Measurements from ENCODE around the gene FAM3B.

Gene FAM3B

GRCh38 chr21:41319273-41319672, 2.7 kb downstream of the FAM3B start:
- Histone ChIP-seq H3K4me1 (ENCODE audit: control insufficient read depth, insufficient read depth, low read length) (no peaks in the 10 kb centered on the region), H3K4me3 (ENCODE audit: low read depth, low read length) (no peak overlapping the region), H3K36me3 (ENCODE audit: control insufficient read depth in 2 of 2, insufficient read depth in 1 of 2, low read length in 2 of 2) (no peaks in the 10 kb centered on the region), H3K27ac (ENCODE audit: extremely low read depth, low read depth, low read length) (no peak overlapping the region), H3K9me3 (ENCODE audit: control insufficient read depth, insufficient read depth, low read depth, low read length) (no peaks in the 10 kb centered on the region)
- ChIA-PET POLR2A (interaction anchor here (0.6 kb wide), 1 partner anchor 9 kb away, joined by 3 read pairs; no protein-coding TSS in a partner anchor), CTCF (interaction anchor here (0.6 kb wide), 1 partner anchor 211 kb away, joined by 3 read pairs; no protein-coding TSS in a partner anchor)
- TF ChIP-seq ZNF473 (tag by site-specific recombination; IDR thresholded peaks at IDR 0.05) (no peak), ZNF404 (tag by site-specific recombination; IDR thresholded peaks at IDR 0.05) (no peak), ZNF707 (tag by site-specific recombination; IDR thresholded peaks at IDR 0.05) (no peak), PRDM1 (tag by site-specific recombination; IDR thresholded peaks at IDR 0.05) (no peak), ZNF426 (tag by site-specific recombination; IDR thresholded peaks at IDR 0.05) (no peak), ZNF510 (tag by site-specific recombination; IDR thresholded peaks at IDR 0.05; ENCODE audit: insufficient replicate concordance) (no peak), ZNF280C (tag by site-specific recombination; IDR thresholded peaks at IDR 0.05) (no peak), ZSCAN4 (tag by site-specific recombination; IDR thresholded peaks at IDR 0.05) (no peak), REPIN1 (tag by site-specific recombination; IDR thresholded peaks at IDR 0.05; ENCODE audit: low read depth) (no peak), ZNF843 (tag by site-specific recombination; IDR thresholded peaks at IDR 0.05) (no peak), PATZ1 (tag by site-specific recombination; IDR thresholded peaks at IDR 0.05) (no peak)

- ChIA-PET POLR2A (no interaction called here), CTCF (no interaction called here)
- TF ChIP-seq ELK4 (IDR thresholded peaks at IDR 0.05; ENCODE audit: borderline replicate concordance, low read depth, low read length) = no peak
- no peak for TF ChIP-seq ZNF501 (tag by site-specific recombination; IDR thresholded peaks at IDR 0.05)
- H3K9me3 ChIP-seq (ENCODE audit: control insufficient read depth, insufficient read depth, low read depth, low read length) = no peaks in the 10 kb centered on the region
- H3K27ac ChIP-seq (ENCODE audit: extremely low read depth, low read depth, low read length) = no peak overlapping the region
- H3K36me3 ChIP-seq (ENCODE audit: control insufficient read depth in 2 of 2, insufficient read depth in 1 of 2, low read length in 2 of 2) = no peaks in the 10 kb centered on the region
- no peaks in the 10 kb centered on the region for H3K4me1 ChIP-seq (ENCODE audit: control insufficient read depth, insufficient read depth, low read length)
- no peak overlapping the region for H3K4me3 ChIP-seq (ENCODE audit: low read depth, low read length)
Measured at GRCh38 chr21:41321211-41321907, 4.8 kb downstream of the FAM3B start.

GRCh38 chr21:41321908-41322495, 5.4 kb downstream of the FAM3B start:
- CTCF ChIA-PET = interaction anchor here (0.5 kb wide), 1 partner anchor 10 kb away, joined by 3 read pairs; no protein-coding TSS in a partner anchor
- POLR2A ChIA-PET = no interaction called here
- Histone ChIP-seq H3K27ac (ENCODE audit: extremely low read depth, low read depth, low read length) (no peak overlapping the region), H3K4me3 (ENCODE audit: low read depth, low read length) (no peak overlapping the region), H3K9me3 (ENCODE audit: control insufficient read depth, insufficient read depth, low read depth, low read length) (no peaks in the 10 kb centered on the region), H3K36me3 (ENCODE audit: control insufficient read depth in 2 of 2, insufficient read depth in 1 of 2, low read length in 2 of 2) (no peaks in the 10 kb centered on the region), H3K4me1 (ENCODE audit: control insufficient read depth, insufficient read depth, low read length) (no peaks in the 10 kb centered on the region)
- TF ChIP-seq ZNF645 (tag by site-specific recombination; IDR thresholded peaks at IDR 0.05) = no peak

All from HEK293 (cell line).